IMR-90 (cell line): ENCODE measurements around the gene RPS6KA2. TPM values are rescaled to one million over a fixed set of nuclear protein-coding genes. Genes with fewer than 3 reads are reported as not detected.

ENCODE experiments used
- ATAC-seq: fragments of 200-7000 bp; cut with Tn5 transposase; 2 replicates; pipeline ENCODE4 v1.9.1; 2020; ENCODE audit warnings: low read depth, mild to moderate bottlenecking, moderate library complexity
- BruUV-seq: library from RNA; stranded (reverse); fragments of 400-500 nt; replicated peaks from 2 replicates; lab custom pipeline; 2021; lab: Mats Ljungman, UMichigan
- CTCF ChIA-PET: fragments of 300-600 bp; formaldehyde crosslinking; extraction: SDS; loops from one replicate; lab custom pipeline; 2021; ENCODE audit warnings: antibody characterized with exemption; lab: Yijun Ruan, JAX
- POLR2A ChIA-PET: fragments of 300-600 bp; sonication (Branson Sonifier 250); formaldehyde crosslinking; loops from one replicate; lab custom pipeline; 2022; ENCODE audit warnings: antibody characterized with exemption; ENCODE audit not compliant: unreplicated experiment; lab: Charles Lee
- DNase-seq: peaks from one replicate; pipeline ENCODE4 v3.0.0; 2013
- H2AFZ ChIP-seq: replicated peaks from 2 replicates; pipeline ENCODE3; 2013; ENCODE audit warnings: low read length, mild to moderate bottlenecking; ENCODE audit not compliant: poor library complexity
- H2AK5ac ChIP-seq: 2 replicates; pipeline ENCODE4 v1.6.1; 2013; ENCODE audit warnings: low read depth, low read length, inconsistent platforms
- H2AK9ac ChIP-seq: replicated peaks from 2 replicates; pipeline ENCODE3; 2013; ENCODE audit warnings: mild to moderate bottlenecking, low read depth, low read length, moderate library complexity; ENCODE audit not compliant: poor library complexity
- H2BK120ac ChIP-seq: 2 replicates; pipeline ENCODE4 v1.6.1; 2013; ENCODE audit warnings: low read depth, low read length, inconsistent platforms
- H2BK15ac ChIP-seq: 3 replicates; pipeline ENCODE4 v1.6.1; 2013; ENCODE audit warnings: low read depth, low read length, inconsistent platforms
- H2BK20ac ChIP-seq: 2 replicates; pipeline ENCODE4 v1.6.1; 2013; ENCODE audit warnings: low read depth, mild to moderate bottlenecking, inconsistent platforms, low read length, moderate library complexity
- H2BK5ac ChIP-seq: 2 replicates; pipeline ENCODE4 v1.6.1; 2013; ENCODE audit warnings: mild to moderate bottlenecking, low read depth, low read length, inconsistent platforms; ENCODE audit not compliant: poor library complexity, severe bottlenecking
- H3K14ac ChIP-seq: replicated peaks from 2 replicates; pipeline ENCODE4 v1.6.1; 2013; ENCODE audit warnings: low read depth, low read length, inconsistent platforms
- H3K18ac ChIP-seq: 2 replicates; pipeline ENCODE4 v1.6.1; 2013; ENCODE audit warnings: low read depth, low read length, control low read depth
- H3K23ac ChIP-seq: 2 replicates; pipeline ENCODE4 v1.6.1; 2013; ENCODE audit warnings: low read depth, low read length, inconsistent platforms
- H3K27ac ChIP-seq: 2 replicates; pipeline ENCODE4 v1.5.1; 2013; ENCODE audit warnings: mild to moderate bottlenecking, control low read depth, low read length; ENCODE audit not compliant: insufficient read depth
- H3K27me3 ChIP-seq: 2 replicates; pipeline ENCODE4 v1.6.1; 2013; ENCODE audit warnings: low read length; ENCODE audit not compliant: control insufficient read depth, insufficient read depth
- H3K36me3 ChIP-seq: 2 replicates; pipeline ENCODE4 v1.6.1; 2013; ENCODE audit warnings: low read length, mixed read lengths; ENCODE audit not compliant: control insufficient read depth, insufficient read depth
- H3K4ac ChIP-seq: 2 replicates; pipeline ENCODE4 v1.6.1; 2013; ENCODE audit warnings: low read depth, low read length, inconsistent platforms
- H3K4me1 ChIP-seq: 2 replicates; pipeline ENCODE4 v1.6.1; 2013; ENCODE audit warnings: low read length, mixed read lengths; ENCODE audit not compliant: control insufficient read depth, insufficient read depth
- H3K4me2 ChIP-seq: 2 replicates; pipeline ENCODE4 v1.6.1; 2013; ENCODE audit warnings: low read depth, mild to moderate bottlenecking, control low read depth, low read length, moderate library complexity
- H3K4me3 ChIP-seq: 2 replicates; pipeline ENCODE4 v1.5.1; 2013; ENCODE audit warnings: low read depth, mild to moderate bottlenecking, control low read depth, low read length, moderate library complexity; ENCODE audit not compliant: insufficient read depth
- H3K56ac ChIP-seq: 2 replicates; pipeline ENCODE4 v1.6.1; 2013; ENCODE audit warnings: low read length, inconsistent platforms; ENCODE audit not compliant: insufficient read depth; ENCODE audit errors: extremely low read depth
- H3K79me1 ChIP-seq, 2 experiments: 2 replicates each; pipeline ENCODE4 v1.6.1; 2013; ENCODE audit warnings: low read length in 2 of 2, inconsistent platforms in 1 of 2, low read depth in 1 of 2
- H3K9ac ChIP-seq: 2 replicates; pipeline ENCODE4 v1.6.1; 2013; ENCODE audit warnings: low read depth, low read length, control low read depth
- H3K9me1 ChIP-seq: 2 replicates; pipeline ENCODE4 v1.6.1; 2013; ENCODE audit warnings: low read length, inconsistent platforms; ENCODE audit not compliant: insufficient read depth
- H3K9me3 ChIP-seq: 2 replicates; pipeline ENCODE4 v1.6.1; 2013; ENCODE audit warnings: low read length; ENCODE audit not compliant: control insufficient read depth, insufficient read depth
- H4K20me1 ChIP-seq: 2 replicates; pipeline ENCODE4 v1.6.1; 2013; ENCODE audit warnings: low read length, inconsistent platforms; ENCODE audit not compliant: insufficient read depth
- H4K5ac ChIP-seq: 2 replicates; pipeline ENCODE4 v1.6.1; 2013; ENCODE audit warnings: mild to moderate bottlenecking, low read depth, low read length, control low read depth
- H4K8ac ChIP-seq, 2 experiments: 2 replicates each; pipeline ENCODE4 v1.6.1; 2013; ENCODE audit warnings: low read depth in 2 of 2, low read length in 2 of 2, control low read depth in 1 of 2, inconsistent platforms in 1 of 2
- H4K91ac ChIP-seq: 2 replicates; pipeline ENCODE4 v1.6.1; 2013; ENCODE audit warnings: low read depth, low read length, inconsistent platforms; ENCODE audit not compliant: insufficient read depth
- BHLHE40 ChIP-seq: fragments of 150-350 bp; IDR thresholded peaks from 2 replicates; pipeline ENCODE4 v1.6.1; 2016; ENCODE audit warnings: mild to moderate bottlenecking, low read depth, low read length
- CEBPB ChIP-seq: IDR thresholded peaks from 2 replicates; pipeline ENCODE4 v1.6.1; 2012; ENCODE audit warnings: low read depth, low read length, improper control_type of control experiment
- CHD1 ChIP-seq: IDR thresholded peaks from 2 replicates; pipeline ENCODE4 v1.6.1; 2012; ENCODE audit warnings: low read depth, low read length, improper control_type of control experiment
- FOS ChIP-seq: fragments of 150-350 bp; IDR thresholded peaks from 2 replicates; pipeline ENCODE4 v1.6.1; 2016; ENCODE audit warnings: low read depth, low read length
- MAFK ChIP-seq: IDR thresholded peaks from 2 replicates; pipeline ENCODE4 v1.6.1; 2012; ENCODE audit warnings: low read depth, low read length, improper control_type of control experiment
- MXI1 ChIP-seq: IDR thresholded peaks from 2 replicates; pipeline ENCODE4 v1.6.1; 2012; ENCODE audit warnings: low read depth, mild to moderate bottlenecking, low read length, moderate library complexity, borderline replicate concordance
- NFE2L2 ChIP-seq: fragments of 150-350 bp; IDR thresholded peaks from 2 replicates; pipeline ENCODE4 v1.6.1; 2016; ENCODE audit warnings: low read depth, mild to moderate bottlenecking, low read length
- POLR2A ChIP-seq: IDR thresholded peaks from 2 replicates; pipeline ENCODE4 v1.6.1; 2012; ENCODE audit warnings: mild to moderate bottlenecking, low read depth, low read length
- RAD21 ChIP-seq: IDR thresholded peaks from 2 replicates; pipeline ENCODE4 v1.6.1; 2012; ENCODE audit warnings: low read length, improper control_type of control experiment
- RFX5 ChIP-seq: IDR thresholded peaks from 2 replicates; pipeline ENCODE4 v1.8.0; 2012; ENCODE audit warnings: low read depth, mild to moderate bottlenecking, low read length, moderate library complexity
- SMC3 ChIP-seq: fragments of 150-350 bp; IDR thresholded peaks from 2 replicates; pipeline ENCODE4 v1.6.1; 2016; ENCODE audit warnings: low read depth, mild to moderate bottlenecking, antibody characterized with exemption, low read length, moderate library complexity
- USF2 ChIP-seq: fragments of 150-350 bp; IDR thresholded peaks from 2 replicates; pipeline ENCODE4 v1.6.1; 2017; ENCODE audit warnings: mild to moderate bottlenecking, antibody characterized with exemption, low read length, low read depth
- WGBS, 2 experiments: methylation state at CpG; one replicate each; pipeline versions ENCODE4 v1.1.5 to v1.1.7; 2013; ENCODE audit warnings: missing lambda C conversion rate in 2 of 2; ENCODE audit not compliant: insufficient read length in 1 of 2; ENCODE audit errors: extremely low coverage in 2 of 2; 5-methylcytosine and 5-hydroxymethylcytosine counted together
- dilution Hi-C: fragments of 300-500 bp; cut with HindIII; formaldehyde crosslinking; loops from one replicate; pipeline ENCODE4 v1.14.3; 2018; ENCODE audit warnings: low sequenced_read_pairs; ENCODE audit not compliant: unreplicated experiment
- in situ Hi-C: fragments of 300-500 bp; cut with MboI; formaldehyde crosslinking; loops from 3 replicates; pipeline ENCODE4 v1.14.3; 2019; ENCODE audit warnings: low sequenced_read_pairs, inconsistent platforms, mixed read lengths
- intact Hi-C: fragments of 100-400 bp; cut with micrococcal nuclease; formaldehyde crosslinking; loops from 2 replicates; pipeline ENCODE4 v1.10.0; 2022
- polyA plus RNA-seq, 3 experiments: library from polyadenylated mRNA; depleted of rRNA; stranded (reverse); fragments of >200 nt; gene quantifications; 2 replicates each; pipeline ENCODE4 v1.2.3, GENCODE V29; 2012; ENCODE audit warnings: low replicate concordance in 1 of 3
- total RNA-seq: library from RNA; depleted of rRNA; stranded (reverse); fragments of >200 nt; gene quantifications from 2 replicates; pipeline ENCODE4 v1.2.3, GENCODE V29; 2012
- TF ChIP-seq, protein P1 (sequence below): fragments of 150-350 bp; IDR thresholded peaks from 2 replicates; pipeline ENCODE4 v1.6.1; 2016; ENCODE audit warnings: low read depth, mild to moderate bottlenecking, low read length, moderate library complexity, borderline replicate concordance
- TF ChIP-seq, protein P2 (sequence below): conservative IDR thresholded peaks from 2 replicates; pipeline ENCODE4 v1.5.1; 2012; ENCODE audit warnings: mild to moderate bottlenecking, low read depth, low read length, improper control_type of control experiment

RPS6KA2 gene
- total and polyA plus RNA-seq, 2 of the 4 experiments (the other 2 are of a cell fraction) = 26.9 to 31.3 TPM

- dilution Hi-C loops = no loop called here
- BruUV-seq = no TSS peak
- no peak for DNase-seq
Measured at GRCh38 chr6:166504100-166504499, 123.0 kb downstream of the RPS6KA2 start.

More at GRCh38 chr6:166504100-166504499, 123.0 kb downstream of the RPS6KA2 start:
- ChIA-PET POLR2A (no interaction called here), CTCF (no interaction called here)
- no peaks in the 10 kb centered on the region for H3K27me3 ChIP-seq
- in situ Hi-C loops = no loop called here
- no peak overlapping the region for H2AK5ac ChIP-seq
- H4K8ac ChIP-seq = no peak overlapping the region
- H2BK15ac ChIP-seq = no peak overlapping the region
- H2BK20ac ChIP-seq = no peak overlapping the region
- peaks cover 4% of the 10 kb centered on the region; the same call in 1 of the 2 replicates for H4K20me1 ChIP-seq
- H2BK120ac ChIP-seq = no peak overlapping the region
- intact Hi-C loops = no loop called here
- H3K56ac ChIP-seq = no peak overlapping the region
- no peak overlapping the region for H3K23ac ChIP-seq
- H3K79me1 ChIP-seq = no peaks in the 10 kb centered on the region
- H3K4me1 ChIP-seq = no peaks in the 10 kb centered on the region
- H3K9me1 ChIP-seq = peaks cover 9% of the 10 kb centered on the region; the same call in 1 of the 2 replicates
- no peak overlapping the region for H3K9ac ChIP-seq
- H3K4me3 ChIP-seq = no peak overlapping the region
- H2AK9ac ChIP-seq = no peak overlapping the region
- H4K91ac ChIP-seq = no peak overlapping the region
- no peak for TF ChIP-seq NFE2L2
- no peak for TF ChIP-seq RAD21
- no peak for TF ChIP-seq POLR2A
- TF ChIP-seq RFX5 = no peak
- TF ChIP-seq, protein P1, sequence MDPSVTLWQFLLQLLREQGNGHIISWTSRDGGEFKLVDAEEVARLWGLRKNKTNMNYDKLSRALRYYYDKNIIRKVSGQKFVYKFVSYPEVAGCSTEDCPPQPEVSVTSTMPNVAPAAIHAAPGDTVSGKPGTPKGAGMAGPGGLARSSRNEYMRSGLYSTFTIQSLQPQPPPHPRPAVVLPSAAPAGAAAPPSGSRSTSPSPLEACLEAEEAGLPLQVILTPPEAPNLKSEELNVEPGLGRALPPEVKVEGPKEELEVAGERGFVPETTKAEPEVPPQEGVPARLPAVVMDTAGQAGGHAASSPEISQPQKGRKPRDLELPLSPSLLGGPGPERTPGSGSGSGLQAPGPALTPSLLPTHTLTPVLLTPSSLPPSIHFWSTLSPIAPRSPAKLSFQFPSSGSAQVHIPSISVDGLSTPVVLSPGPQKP = no peak
- TF ChIP-seq CHD1 = no peak
- TF ChIP-seq BHLHE40 = no peak
- TF ChIP-seq MXI1 = no peak
- no peak for TF ChIP-seq CEBPB
- no peak for TF ChIP-seq FOS
- no peak for TF ChIP-seq SMC3
- TF ChIP-seq, protein P2, sequence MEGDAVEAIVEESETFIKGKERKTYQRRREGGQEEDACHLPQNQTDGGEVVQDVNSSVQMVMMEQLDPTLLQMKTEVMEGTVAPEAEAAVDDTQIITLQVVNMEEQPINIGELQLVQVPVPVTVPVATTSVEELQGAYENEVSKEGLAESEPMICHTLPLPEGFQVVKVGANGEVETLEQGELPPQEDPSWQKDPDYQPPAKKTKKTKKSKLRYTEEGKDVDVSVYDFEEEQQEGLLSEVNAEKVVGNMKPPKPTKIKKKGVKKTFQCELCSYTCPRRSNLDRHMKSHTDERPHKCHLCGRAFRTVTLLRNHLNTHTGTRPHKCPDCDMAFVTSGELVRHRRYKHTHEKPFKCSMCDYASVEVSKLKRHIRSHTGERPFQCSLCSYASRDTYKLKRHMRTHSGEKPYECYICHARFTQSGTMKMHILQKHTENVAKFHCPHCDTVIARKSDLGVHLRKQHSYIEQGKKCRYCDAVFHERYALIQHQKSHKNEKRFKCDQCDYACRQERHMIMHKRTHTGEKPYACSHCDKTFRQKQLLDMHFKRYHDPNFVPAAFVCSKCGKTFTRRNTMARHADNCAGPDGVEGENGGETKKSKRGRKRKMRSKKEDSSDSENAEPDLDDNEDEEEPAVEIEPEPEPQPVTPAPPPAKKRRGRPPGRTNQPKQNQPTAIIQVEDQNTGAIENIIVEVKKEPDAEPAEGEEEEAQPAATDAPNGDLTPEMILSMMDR = no peak
- no peak for TF ChIP-seq MAFK
- no peak for TF ChIP-seq USF2
- H2AFZ ChIP-seq = no peak overlapping the region
- H3K9me3 ChIP-seq = no peaks in the 10 kb centered on the region
- H3K18ac ChIP-seq = no peak overlapping the region
- H3K36me3 ChIP-seq = peaks cover 84% of the 10 kb centered on the region
- H2BK5ac ChIP-seq = no peak overlapping the region
- H3K27ac ChIP-seq = no peak overlapping the region
- H3K14ac ChIP-seq = no peak overlapping the region
- H4K5ac ChIP-seq = no peak overlapping the region
- WGBS, 2 experiments = 91% methylated on average over 5 of the region's 9 CpGs; no CpG with 5 or more reads in 1 of the 2 experiments
- no peak for ATAC-seq
- no peak overlapping the region for H3K4me2 ChIP-seq
- H3K4ac ChIP-seq = no peak overlapping the region
